ENCODE measurements around the gene TFF2. TPM values are rescaled to one million over a fixed set of nuclear protein-coding genes. Genes with fewer than 3 reads are reported as not detected.

The TFF2 gene
- total RNA-seq, 2 experiments from 2014 or later: not detected

DNA sequence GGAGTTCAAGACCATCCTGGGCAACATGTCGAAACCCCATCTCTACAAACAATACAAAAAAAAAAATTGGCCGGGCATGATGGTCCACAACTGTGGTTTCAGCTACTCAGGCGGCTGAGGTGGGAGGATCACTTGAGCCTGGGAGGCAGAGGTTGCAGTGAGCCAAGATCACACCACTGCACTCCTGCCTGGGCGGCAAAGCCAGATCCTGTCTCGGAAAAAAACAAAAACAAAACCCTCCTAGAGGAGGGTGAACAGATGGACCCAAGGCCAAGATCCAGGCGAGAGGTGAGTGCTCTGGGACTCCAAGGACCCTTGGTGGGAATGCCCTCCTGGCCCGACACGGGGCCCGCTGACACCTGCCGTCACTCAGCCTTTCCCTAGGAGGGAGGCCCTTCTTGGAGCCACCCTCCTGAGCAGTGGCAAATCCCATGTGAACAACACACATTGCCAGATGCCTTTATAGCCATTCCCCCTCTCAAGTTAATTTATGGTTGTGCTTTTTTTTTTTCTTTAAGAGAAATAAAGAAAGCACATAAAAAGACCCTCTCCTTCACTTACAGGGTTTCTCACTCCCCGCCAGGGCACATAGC is 380 bp downstream of the TFF2 start:
- H3K27ac Mint-ChIP-seq: no peak overlapping the region
- intact Hi-C loops (cut with micrococcal nuclease): no loop called here
- H3K27me3 Mint-ChIP-seq: no peaks in the 10 kb centered on the region
- H3K4me3 Mint-ChIP-seq: no peak overlapping the region
- no peak for DNase-seq
- H3K9me3 Mint-ChIP-seq: peaks cover 18% of the 10 kb centered on the region
- POLR2A ChIA-PET: no interaction called here
- peaks cover 7% of the 10 kb centered on the region for H3K36me3 Mint-ChIP-seq
- CTCF ChIA-PET: no interaction called here
- H3K4me1 Mint-ChIP-seq (ENCODE audit: low read depth): no peaks in the 10 kb centered on the region

DNA sequence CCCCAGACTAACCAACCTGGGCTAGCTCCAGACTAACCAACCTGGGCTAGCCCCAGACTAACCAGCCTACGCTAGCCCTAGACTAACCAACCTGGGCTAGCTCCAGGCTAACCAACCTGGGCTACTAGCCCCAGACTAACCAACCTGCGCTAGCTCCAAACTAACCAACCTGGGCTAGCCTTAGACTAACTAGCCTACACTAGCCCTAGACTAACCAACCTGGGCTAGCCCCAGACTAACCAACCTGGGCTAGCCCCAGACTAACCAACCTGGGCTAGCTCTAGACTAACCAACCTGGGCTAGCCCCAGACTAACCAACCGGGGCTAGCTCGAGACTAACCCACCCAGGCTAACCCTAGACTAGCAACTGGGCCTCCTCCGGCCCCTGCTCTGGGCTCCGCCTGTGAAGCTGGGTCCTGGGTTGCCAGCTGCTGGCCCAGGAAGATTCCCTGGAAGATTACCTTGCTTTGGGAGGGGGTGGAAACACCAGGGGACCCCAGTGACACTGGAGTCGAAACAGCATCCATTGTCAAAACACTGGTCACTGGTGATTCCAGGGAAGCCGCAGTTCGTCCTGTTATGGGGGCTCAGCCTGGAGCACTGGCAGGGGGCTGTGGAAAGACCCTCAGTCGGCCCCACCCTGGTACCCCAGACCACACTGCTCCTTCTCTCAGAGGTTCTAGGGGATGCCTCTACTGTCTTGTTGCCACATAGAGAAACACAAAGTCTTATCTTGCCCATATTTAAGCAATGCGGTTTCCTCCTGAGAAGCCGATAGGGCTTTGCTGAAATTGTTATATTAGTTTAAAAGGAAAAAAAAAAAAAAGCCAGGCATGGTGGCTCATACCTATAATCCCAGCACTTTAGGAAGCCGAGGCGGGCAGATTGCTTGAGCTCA is 1.1 kb downstream of the TFF2 start:
- ChIA-PET POLR2A (no interaction called here), CTCF (interaction anchor here (1.6 kb wide), 1 partner anchor 12 kb away, joined by 9 read pairs; no protein-coding TSS in a partner anchor)
- H3K4me3 Mint-ChIP-seq: no peak overlapping the region
- H3K4me1 Mint-ChIP-seq (ENCODE audit: low read depth): no peaks in the 10 kb centered on the region
- DNase-seq: no peak
- H3K36me3 Mint-ChIP-seq: peaks cover 4% of the 10 kb centered on the region
- H3K27ac Mint-ChIP-seq: no peak overlapping the region
- no peaks in the 10 kb centered on the region for H3K27me3 Mint-ChIP-seq
- H3K9me3 Mint-ChIP-seq: peaks cover 12% of the 10 kb centered on the region
- intact Hi-C loops (cut with micrococcal nuclease): no loop called here

DNA sequence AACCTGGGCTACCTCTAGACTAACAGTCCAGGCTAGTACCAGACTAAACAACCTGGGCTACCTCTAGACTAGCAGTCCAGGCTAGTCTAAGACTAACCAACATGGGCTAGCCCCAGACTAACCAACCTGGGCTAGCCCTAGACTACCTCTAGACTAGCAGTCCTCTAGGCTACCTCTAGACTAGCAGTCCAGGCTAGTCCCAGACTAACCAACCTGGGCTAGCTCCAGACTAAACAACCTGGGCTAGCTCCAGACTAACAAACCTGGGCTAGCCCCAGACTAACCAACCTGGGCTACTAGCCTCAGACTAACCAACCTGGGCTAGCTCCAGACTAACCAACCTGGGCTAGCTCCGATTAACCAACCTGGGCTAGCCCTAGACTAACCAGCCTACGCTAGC is 2.0 kb downstream of the TFF2 start:
- ChIA-PET POLR2A (no interaction called here), CTCF (interaction anchor here (1.6 kb wide), 1 partner anchor 11 kb away, joined by 9 read pairs; no protein-coding TSS in a partner anchor)
- no peak overlapping the region for H3K27ac Mint-ChIP-seq
- no peaks in the 10 kb centered on the region for H3K27me3 Mint-ChIP-seq
- no peak overlapping the region for H3K4me3 Mint-ChIP-seq
- H3K4me1 Mint-ChIP-seq (ENCODE audit: low read depth): no peaks in the 10 kb centered on the region
- no peaks in the 10 kb centered on the region for H3K36me3 Mint-ChIP-seq
- DNase-seq: no peak
- H3K9me3 Mint-ChIP-seq: peaks cover 3% of the 10 kb centered on the region
- intact Hi-C loops (cut with micrococcal nuclease): no loop called here

DNA sequence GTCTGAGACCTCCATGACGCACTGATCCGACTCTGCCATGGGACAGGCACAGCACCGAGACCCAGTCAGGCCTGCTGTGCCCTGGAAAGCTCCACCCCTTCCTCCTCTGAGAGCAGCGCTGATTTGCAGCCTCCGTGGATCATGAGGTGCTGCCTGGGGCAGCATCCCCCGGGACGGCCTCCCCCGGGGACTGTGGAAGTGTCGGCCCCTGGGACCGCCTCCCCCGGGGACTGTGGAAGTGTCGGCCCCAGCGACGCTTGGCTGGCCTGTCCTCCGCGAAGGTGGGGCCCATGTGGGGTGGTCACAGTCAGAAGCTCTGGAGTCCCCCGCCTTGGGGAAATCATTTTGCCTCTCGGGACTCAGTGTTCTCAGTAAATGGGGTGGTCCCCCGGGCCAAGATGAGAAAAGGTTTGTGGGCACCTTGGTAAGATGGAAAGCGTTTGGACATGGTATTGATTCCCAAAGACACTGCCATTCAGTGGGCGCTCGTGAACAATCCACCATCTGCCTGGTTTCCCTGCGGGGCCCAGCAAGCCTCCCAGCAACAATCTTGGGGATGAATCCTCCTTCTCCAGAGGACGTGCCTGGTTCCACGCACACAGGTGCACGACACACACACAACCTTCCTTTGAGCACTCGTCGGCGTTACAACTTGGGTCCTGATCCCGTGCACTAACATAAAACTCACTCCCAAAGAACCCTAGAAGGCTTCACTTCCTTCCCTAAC is 3.0 kb downstream of the TFF2 start:
- no peak for DNase-seq
- Mint-ChIP-seq H3K27me3 (no peaks in the 10 kb centered on the region), H3K27ac (no peak overlapping the region), H3K4me1 (ENCODE audit: low read depth) (no peaks in the 10 kb centered on the region), H3K4me3 (no peak overlapping the region), H3K36me3 (no peaks in the 10 kb centered on the region), H3K9me3 (no peaks in the 10 kb centered on the region)
- intact Hi-C loops (cut with micrococcal nuclease): no loop called here
- ChIA-PET POLR2A (no interaction called here), CTCF (interaction anchor here (1.6 kb wide), 1 partner anchor 10 kb away, joined by 9 read pairs; no protein-coding TSS in a partner anchor)

DNA sequence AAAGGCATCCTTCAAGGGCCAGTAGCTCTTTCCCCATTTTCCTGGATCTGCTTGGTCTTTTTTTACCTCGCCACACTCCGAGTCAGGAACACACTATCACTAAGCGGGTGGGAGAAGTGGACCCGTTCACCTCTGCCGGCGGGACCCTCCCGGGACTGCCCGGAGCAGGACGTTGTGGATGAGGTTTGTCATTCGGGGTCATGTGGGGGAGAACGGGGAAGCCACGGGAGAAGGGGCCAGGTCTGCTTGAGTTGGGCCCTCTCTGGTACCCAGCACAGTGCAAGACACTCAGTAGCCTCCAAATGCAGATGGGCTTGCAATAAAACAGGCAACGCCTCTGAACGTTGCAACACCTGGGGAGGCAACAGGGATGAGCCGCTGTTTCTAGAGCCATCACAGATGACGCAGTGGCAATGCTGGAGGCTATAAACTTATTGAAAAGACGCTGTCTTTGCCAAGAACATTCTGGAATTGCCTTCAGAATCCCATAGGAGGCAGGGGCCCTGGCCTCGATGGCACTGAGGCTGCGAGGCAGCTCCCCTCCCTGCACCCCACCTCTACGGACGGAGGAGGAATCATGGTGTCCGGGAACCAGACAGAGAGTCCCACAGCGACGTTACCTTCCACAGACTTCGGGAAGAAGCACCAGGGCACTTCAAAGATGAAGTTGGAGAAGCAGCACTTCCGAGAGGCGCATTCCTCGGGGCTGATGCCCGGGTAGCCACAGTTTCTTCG is 3.8 kb downstream of the TFF2 start:
- no peaks in the 10 kb centered on the region for H3K9me3 Mint-ChIP-seq
- no peak for DNase-seq
- no peaks in the 10 kb centered on the region for H3K27me3 Mint-ChIP-seq
- H3K27ac Mint-ChIP-seq: no peak overlapping the region
- intact Hi-C loops (cut with micrococcal nuclease): no loop called here
- CTCF ChIA-PET: interaction anchor here (0.7 kb wide), 1 partner anchor 9 kb away, joined by 3 read pairs; no protein-coding TSS in a partner anchor
- no peaks in the 10 kb centered on the region for H3K4me1 Mint-ChIP-seq (ENCODE audit: low read depth)
- POLR2A ChIA-PET: interaction anchor here (0.6 kb wide), 1 partner anchor 793 kb away, joined by 5 read pairs; no protein-coding TSS in a partner anchor
- H3K36me3 Mint-ChIP-seq: no peaks in the 10 kb centered on the region
- H3K4me3 Mint-ChIP-seq: no peak overlapping the region

DNA sequence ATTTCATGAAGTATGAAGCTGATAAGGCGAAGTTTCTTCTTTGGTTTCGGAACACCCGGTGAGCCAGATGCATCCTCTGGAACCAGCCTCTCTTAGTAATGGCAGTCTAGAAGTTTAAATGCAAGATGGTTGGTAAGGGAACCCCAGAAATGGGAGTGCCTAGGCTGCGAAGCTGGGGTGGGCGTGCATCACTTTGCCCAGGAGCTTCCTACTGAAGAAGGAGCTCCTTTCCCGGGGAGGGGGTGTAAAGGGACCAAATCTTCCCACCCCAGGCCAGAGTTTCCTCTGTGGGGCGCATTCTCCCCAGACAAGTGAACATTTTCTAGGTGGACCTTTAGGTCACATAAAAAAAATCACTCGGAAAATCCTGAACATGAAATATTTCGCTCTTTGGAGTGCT is 4.4 kb downstream of the TFF2 start:
- Mint-ChIP-seq H3K36me3 (no peaks in the 10 kb centered on the region), H3K27me3 (no peaks in the 10 kb centered on the region), H3K27ac (no peak overlapping the region), H3K9me3 (no peaks in the 10 kb centered on the region), H3K4me3 (no peak overlapping the region), H3K4me1 (ENCODE audit: low read depth) (no peaks in the 10 kb centered on the region)
- CTCF ChIA-PET: interaction anchor here (0.7 kb wide), 1 partner anchor 9 kb away, joined by 3 read pairs; no protein-coding TSS in a partner anchor
- POLR2A ChIA-PET: interaction anchor here (0.6 kb wide), 1 partner anchor 792 kb away, joined by 5 read pairs; no protein-coding TSS in a partner anchor
- intact Hi-C loops (cut with micrococcal nuclease): no loop called here
- DNase-seq: no peak

DNA sequence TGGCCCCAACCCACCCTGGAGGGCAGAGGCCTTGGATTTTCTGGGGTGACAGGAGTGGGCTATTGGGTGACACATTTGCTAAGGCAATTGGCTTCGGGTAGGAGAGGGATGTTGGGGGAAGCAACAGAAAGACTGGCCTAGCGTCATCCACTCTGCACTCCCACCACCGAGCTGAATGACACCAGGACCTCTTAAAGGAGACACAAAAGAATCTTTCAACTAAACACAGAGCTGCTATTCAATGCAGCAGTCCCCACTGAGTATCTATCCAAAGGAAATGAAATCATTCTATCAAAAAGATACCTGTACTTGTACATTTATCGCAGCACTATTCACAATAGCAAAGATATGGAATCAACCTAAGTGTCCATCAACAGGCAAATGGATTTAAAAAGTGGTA is 6.2 kb downstream of the TFF2 start:
- POLR2A ChIA-PET: no interaction called here
- intact Hi-C loops (cut with micrococcal nuclease): no loop called here
- no peak overlapping the region for H3K27ac Mint-ChIP-seq
- peaks cover under 1% of the 10 kb centered on the region for H3K4me1 Mint-ChIP-seq (ENCODE audit: low read depth)
- H3K4me3 Mint-ChIP-seq: no peak overlapping the region
- CTCF ChIA-PET: no interaction called here
- H3K27me3 Mint-ChIP-seq: no peaks in the 10 kb centered on the region
- no peak for DNase-seq
- H3K9me3 Mint-ChIP-seq: no peaks in the 10 kb centered on the region
- no peaks in the 10 kb centered on the region for H3K36me3 Mint-ChIP-seq

DNA sequence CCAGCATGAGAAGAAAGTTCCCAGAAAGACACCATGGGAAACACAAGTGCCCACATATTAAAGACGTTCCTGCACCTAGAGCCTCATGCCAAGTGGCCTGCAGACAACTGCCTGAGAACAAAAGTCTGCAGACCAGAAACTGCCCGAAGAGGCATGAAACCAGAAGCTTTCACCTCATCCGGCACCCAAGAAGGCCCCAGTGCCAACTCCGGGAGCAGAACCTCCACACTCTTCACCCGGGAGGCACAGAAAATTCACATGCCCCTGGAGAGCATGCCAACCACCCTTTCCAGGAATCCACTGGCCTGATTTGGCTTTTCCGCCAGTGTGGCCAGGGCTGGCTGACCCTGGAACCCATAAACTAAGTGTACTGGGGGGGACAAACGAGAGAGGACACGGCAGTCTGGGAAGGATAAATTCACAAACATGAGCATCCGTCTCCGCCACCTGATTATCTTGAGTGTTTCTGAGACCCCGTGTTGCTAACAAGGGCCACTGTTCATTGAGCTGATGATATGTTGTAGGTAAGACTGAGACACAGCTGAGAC is 6.8 kb downstream of the TFF2 start:
- intact Hi-C loops (cut with micrococcal nuclease): no loop called here
- no peak for DNase-seq
- Mint-ChIP-seq H3K4me3 (no peak overlapping the region), H3K27ac (no peak overlapping the region), H3K36me3 (no peaks in the 10 kb centered on the region), H3K27me3 (no peaks in the 10 kb centered on the region), H3K9me3 (no peaks in the 10 kb centered on the region), H3K4me1 (ENCODE audit: low read depth) (peaks cover 6% of the 10 kb centered on the region)
- CTCF ChIA-PET: no interaction called here
- POLR2A ChIA-PET: no interaction called here

DNA sequence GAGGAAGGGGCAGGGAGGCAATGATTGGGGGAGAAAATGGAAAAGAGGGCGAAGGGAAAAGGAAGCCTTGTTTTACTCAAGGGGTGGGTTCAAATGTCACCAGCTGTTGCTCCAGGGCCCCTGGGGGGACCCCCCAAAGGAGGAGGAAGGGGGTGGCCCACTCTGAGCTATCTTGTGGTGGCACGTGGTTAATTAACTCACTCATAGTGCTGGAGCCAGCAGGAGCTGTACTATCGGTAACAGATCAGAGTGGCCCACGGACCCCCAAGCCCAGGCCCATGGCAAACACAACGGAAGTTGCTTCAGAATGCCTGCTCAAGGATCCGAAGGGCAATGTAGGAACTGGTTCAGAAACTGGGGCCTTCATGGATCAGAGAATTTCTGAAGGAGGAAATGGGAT is 7.2 kb downstream of the TFF2 start:
- no peak overlapping the region for H3K4me3 Mint-ChIP-seq
- H3K36me3 Mint-ChIP-seq: no peaks in the 10 kb centered on the region
- no peak for DNase-seq
- CTCF ChIA-PET: interaction anchor here (0.6 kb wide), 1 partner anchor 533 kb away, joined by 3 read pairs; no protein-coding TSS in a partner anchor
- peaks cover 11% of the 10 kb centered on the region for H3K4me1 Mint-ChIP-seq (ENCODE audit: low read depth)
- H3K9me3 Mint-ChIP-seq: no peaks in the 10 kb centered on the region
- intact Hi-C loops (cut with micrococcal nuclease): no loop called here
- POLR2A ChIA-PET: no interaction called here
- no peak overlapping the region for H3K27ac Mint-ChIP-seq
- no peaks in the 10 kb centered on the region for H3K27me3 Mint-ChIP-seq

DNA sequence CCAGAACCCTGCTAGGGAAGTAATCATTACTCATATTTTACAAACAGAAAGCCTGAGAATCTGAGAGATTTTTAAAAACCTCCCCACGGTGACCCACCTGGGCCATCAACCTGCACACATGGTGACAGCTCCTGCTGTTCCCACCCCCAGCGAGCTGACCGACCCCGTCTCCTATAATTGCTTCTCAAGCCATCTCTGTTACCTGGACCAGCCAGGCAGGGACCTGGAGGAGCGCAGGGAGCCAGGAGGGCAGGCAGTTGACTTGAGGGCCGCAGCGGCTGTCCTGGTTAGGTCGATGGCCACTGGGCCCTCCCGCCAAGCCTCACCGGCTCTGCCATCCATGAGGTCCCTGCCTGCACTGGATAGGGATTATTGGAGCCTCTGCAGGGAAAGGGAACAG is 7.7 kb downstream of the TFF2 start:
- no peak overlapping the region for H3K4me3 Mint-ChIP-seq
- H3K9me3 Mint-ChIP-seq: no peaks in the 10 kb centered on the region
- no peaks in the 10 kb centered on the region for H3K36me3 Mint-ChIP-seq
- H3K27ac Mint-ChIP-seq: no peak overlapping the region
- intact Hi-C loops (cut with micrococcal nuclease): no loop called here
- no peak for DNase-seq
- ChIA-PET CTCF (interaction anchor here (0.6 to 1.2 kb wide), 2 partner anchors 25 to 533 kb away, joined by 3 read pairs; no protein-coding TSS in a partner anchor), POLR2A (no interaction called here)
- no peaks in the 10 kb centered on the region for H3K27me3 Mint-ChIP-seq
- peaks cover 15% of the 10 kb centered on the region for H3K4me1 Mint-ChIP-seq (ENCODE audit: low read depth)

DNA sequence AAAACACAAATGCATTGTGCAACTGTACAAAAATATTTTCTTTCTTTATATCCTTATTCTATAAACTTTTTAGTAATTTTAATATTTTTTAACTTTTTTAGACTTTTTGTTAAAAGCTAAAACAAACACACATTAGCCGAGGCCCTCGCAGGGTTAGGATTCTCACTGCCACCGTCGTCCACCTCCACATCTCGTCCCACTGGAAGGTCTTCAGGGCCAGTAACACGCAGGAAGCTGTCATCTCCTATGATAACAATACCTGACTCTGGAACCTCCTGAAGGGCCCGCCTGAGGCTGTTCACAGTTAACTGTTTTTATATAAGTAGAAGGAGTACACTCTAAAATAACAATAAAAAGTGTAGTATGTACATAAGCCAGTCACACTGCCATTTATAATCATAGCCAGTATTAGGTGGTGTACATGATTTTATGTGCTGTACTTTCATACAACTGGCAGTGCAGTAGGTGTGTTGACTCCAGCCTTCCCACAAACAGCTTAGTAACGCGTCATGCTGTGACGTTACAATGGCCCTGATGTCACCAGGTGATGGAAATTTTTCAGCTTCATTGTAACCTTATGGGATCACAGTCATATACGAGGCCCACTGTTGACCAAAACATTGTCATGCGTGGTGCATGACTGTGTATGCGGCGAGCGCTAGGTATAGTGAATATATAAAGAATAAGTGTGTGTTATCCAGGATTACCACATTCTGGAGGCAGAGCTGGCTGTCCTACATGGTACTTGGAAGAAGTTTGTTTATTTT is 8.8 kb downstream of the TFF2 start:
- Mint-ChIP-seq H3K27me3 (peaks cover 4% of the 10 kb centered on the region), H3K36me3 (no peaks in the 10 kb centered on the region), H3K4me3 (no peak overlapping the region), H3K9me3 (no peaks in the 10 kb centered on the region), H3K4me1 (ENCODE audit: low read depth) (peaks cover 23% of the 10 kb centered on the region), H3K27ac (no peak overlapping the region)
- intact Hi-C loops (cut with micrococcal nuclease): no loop called here
- POLR2A ChIA-PET: no interaction called here
- CTCF ChIA-PET: interaction anchor here (1.2 kb wide), 1 partner anchor 26 kb away, joined by 3 read pairs; no protein-coding TSS in a partner anchor
- DNase-seq: peak; percentile 22

Measured in activated CD4-positive, alpha-beta memory T cell treated with anti-CD3 and anti-CD28 coated beads for 36 hours (primary cell).